PC-9 (cell line): Measurements from ENCODE around the gene SLC38A1. TPM values are rescaled to one million over a fixed set of nuclear protein-coding genes. Genes with fewer than 3 reads are reported as not detected.
A peak's percentile ranks its signal among the peaks of the same experiment; 100 is the strongest.

ENCODE experiments used
- BruUV-seq: library from RNA; stranded (reverse); fragments of 400-500 nt; replicated peaks from 2 replicates; lab custom pipeline; 2021; lab: Mats Ljungman, UMichigan
- CTCF ChIA-PET: fragments of 300-600 bp; sonication (Branson Sonifier 250); formaldehyde crosslinking; loops from one replicate; lab custom pipeline; 2022; ENCODE audit warnings: antibody characterized with exemption; lab: Charles Lee
- POLR2A ChIA-PET: fragments of 300-600 bp; sonication (Branson Sonifier 250); formaldehyde crosslinking; loops from one replicate; lab custom pipeline; 2022; ENCODE audit warnings: antibody characterized with exemption; ENCODE audit not compliant: unreplicated experiment; lab: Charles Lee
- DNase-seq, 2 experiments: peaks; one replicate each; pipeline versions ENCODE4 v3.0.0 to v3.0.0-alpha.2; 2015 to 2022; ENCODE audit warnings: mixed read lengths in 1 of 2
- H2AFZ ChIP-seq: fragments of 200-600 bp; sonication (generic); 2 replicates; pipeline ENCODE4 v1.8.1; 2017; ENCODE audit warnings: antibody characterized with exemption
- H3F3A ChIP-seq: fragments of 200-600 bp; sonication (generic); 2 replicates; pipeline ENCODE4 v1.8.1; 2017; ENCODE audit warnings: antibody characterized with exemption, mild to moderate bottlenecking, low read depth; ENCODE audit not compliant: insufficient read depth
- H3K27ac ChIP-seq: fragments of 200-600 bp; sonication (generic); 2 replicates; pipeline ENCODE4 v1.6.1; 2016; ENCODE audit warnings: mixed run types
- H3K27me3 ChIP-seq: fragments of 200-600 bp; sonication (generic); 2 replicates; pipeline ENCODE4 v1.6.1; 2016; ENCODE audit warnings: low read depth, mixed run types; ENCODE audit not compliant: insufficient read depth
- H3K36me3 ChIP-seq: fragments of 200-600 bp; sonication (generic); 2 replicates; pipeline ENCODE4 v1.6.1; 2016; ENCODE audit warnings: low read depth, mixed run types
- H3K4me1 ChIP-seq: fragments of 200-600 bp; sonication (generic); replicated peaks from 2 replicates; pipeline ENCODE4 v1.6.1; 2016; ENCODE audit warnings: mixed run types; ENCODE audit not compliant: insufficient read depth
- H3K4me2 ChIP-seq: fragments of 200-600 bp; sonication (generic); 2 replicates; pipeline ENCODE4 v1.6.1; 2017; ENCODE audit warnings: mixed run types
- H3K4me3 ChIP-seq: fragments of 200-600 bp; sonication (generic); 2 replicates; pipeline ENCODE4 v1.6.1; 2016; ENCODE audit warnings: mixed run types
- H3K79me2 ChIP-seq: fragments of 200-600 bp; sonication (generic); 2 replicates; pipeline ENCODE4 v1.6.1; 2017; ENCODE audit warnings: low read depth, mixed run types
- H3K9me2 ChIP-seq: fragments of 200-600 bp; sonication (generic); 2 replicates; pipeline ENCODE4 v1.8.1; 2017; ENCODE audit warnings: mild to moderate bottlenecking; ENCODE audit not compliant: insufficient read depth
- H3K9me3 ChIP-seq: fragments of 200-600 bp; sonication (generic); 2 replicates; pipeline ENCODE4 v1.8.1; 2016; ENCODE audit warnings: low read depth; ENCODE audit not compliant: insufficient read depth
- H4K20me1 ChIP-seq: fragments of 200-600 bp; sonication (generic); 2 replicates; pipeline ENCODE4 v1.8.1; 2017; ENCODE audit not compliant: insufficient read depth
- CTCF ChIP-seq: fragments of 200-600 bp; sonication (generic); conservative IDR thresholded peaks from 2 replicates; pipeline ENCODE4 v1.6.1; 2017; ENCODE audit warnings: mixed run types, antibody characterized with exemption, mild to moderate bottlenecking, moderate library complexity
- EZH2 ChIP-seq: fragments of 200-600 bp; sonication (generic); IDR thresholded peaks from 2 replicates; pipeline ENCODE4 v1.8.0; 2017; ENCODE audit warnings: antibody characterized with exemption, low read depth
- intact Hi-C: fragments of 100-400 bp; cut with micrococcal nuclease; formaldehyde crosslinking; loops from one replicate; pipeline ENCODE4 v1.10.0; 2022; ENCODE audit not compliant: unreplicated experiment
- total RNA-seq: library from RNA; stranded (reverse); gene quantifications from 2 replicates; pipeline ENCODE4 v1.2.3, GENCODE V29; 2021

SLC38A1 gene
- total RNA-seq, 1 experiment from 2014 or later: 131 TPM

GRCh38 chr12:46219132-46219876 is 49.5 kb downstream of the SLC38A1 start:
- Histone ChIP-seq H3K36me3 (peaks cover 64% of the 10 kb centered on the region), H3K9me2 (no peaks in the 10 kb centered on the region), H3K79me2 (peaks cover 79% of the 10 kb centered on the region), H2AFZ (no peak overlapping the region), H4K20me1 (no peaks in the 10 kb centered on the region; the same call in none of the 2 replicates), H3K4me3 (no peak overlapping the region), H3K9me3 (no peaks in the 10 kb centered on the region), H3K27me3 (no peaks in the 10 kb centered on the region), H3K4me2 (peak overlapping the region; percentile 27), H3K27ac (peak overlapping the region; percentile 85), H3F3A (peaks cover 69% of the 10 kb centered on the region), H3K4me1 (peaks cover 53% of the 10 kb centered on the region)
- BruUV-seq: TSS peak; percentile 16
- TF ChIP-seq CTCF: no peak
- no peak for TF ChIP-seq EZH2
- ChIA-PET POLR2A (interaction anchor here (0.7 kb wide), 1 partner anchor 333 kb away, joined by 7 read pairs; no protein-coding TSS in a partner anchor), CTCF (interaction anchor here (0.8 kb wide), 1 partner anchor 245 kb away, joined by 4 read pairs; no protein-coding TSS in a partner anchor)
- no peak for DNase-seq
- intact Hi-C loops: no loop called here

GRCh38 chr12:46218322-46219095 is 50.3 kb downstream of the SLC38A1 start:
- Histone ChIP-seq H3K4me3 (no peak overlapping the region), H3K27me3 (no peaks in the 10 kb centered on the region), H3K27ac (no peak overlapping the region; the same call in 1 of the 2 replicates), H3K9me3 (no peaks in the 10 kb centered on the region), H3K4me2 (peak overlapping the region; percentile 27), H3K4me1 (peaks cover 52% of the 10 kb centered on the region), H2AFZ (no peak overlapping the region), H3F3A (peaks cover 64% of the 10 kb centered on the region), H4K20me1 (no peaks in the 10 kb centered on the region; the same call in none of the 2 replicates), H3K79me2 (peaks cover 79% of the 10 kb centered on the region), H3K9me2 (no peaks in the 10 kb centered on the region), H3K36me3 (peaks cover 67% of the 10 kb centered on the region)
- POLR2A ChIA-PET: no interaction called here
- CTCF ChIA-PET: no interaction called here
- peak; percentile 46 to 55 for DNase-seq
- TF ChIP-seq CTCF: no peak
- no peak for TF ChIP-seq EZH2
- intact Hi-C loops: no loop called here
- no TSS peak for BruUV-seq

- POLR2A ChIA-PET: interaction anchor here (0.6 kb wide), 2 partner anchors 51 to 148 kb away, joined by 3 to 8 read pairs; partner anchors contain the start of gene SLC38A1
- Histone ChIP-seq H4K20me1 (no peaks in the 10 kb centered on the region; the same call in none of the 2 replicates), H3K36me3 (peaks cover 72% of the 10 kb centered on the region), H3K4me2 (no peak overlapping the region), H3K27ac (no peak overlapping the region), H3F3A (peaks cover 57% of the 10 kb centered on the region), H3K4me3 (no peak overlapping the region), H2AFZ (no peak overlapping the region), H3K79me2 (peaks cover 81% of the 10 kb centered on the region), H3K9me3 (no peaks in the 10 kb centered on the region), H3K4me1 (peaks cover 45% of the 10 kb centered on the region), H3K27me3 (no peaks in the 10 kb centered on the region), H3K9me2 (no peaks in the 10 kb centered on the region)
- TF ChIP-seq CTCF (no peak), EZH2 (no peak)
- DNase-seq: no peak
- no TSS peak for BruUV-seq
- intact Hi-C loops: no loop called here
- CTCF ChIA-PET: no interaction called here
Observed at GRCh38 chr12:46217541-46218321, 51.1 kb downstream of the SLC38A1 start.
